HTR-8/SVneo (cell line): Measurements from ENCODE around the gene RENBP.
A peak's percentile ranks its signal among the peaks of the same experiment; 100 is the strongest.

Experiments used
- DNase-seq: peaks from one replicate; pipeline ENCODE4 v3.0.0; 2011; ENCODE audit warnings: low spot score, mixed read lengths; ENCODE audit not compliant: insufficient read length
- FAIRE-seq: peaks from 2 replicates; lab custom pipeline; 2011; peaks lifted over from hg19 to GRCh38; lab: Jason Lieb, UNC

The RENBP gene

GRCh38 chrX:153903991-153904957 lies 40.2 kb downstream of the RENBP start, which contains the start of gene AVPR2:
TSS of gene AVPR2 (plus strand) at chrX:153904673. CDS start at chrX:153905146, 473 bp downstream.
- DNase-seq = no peak
- FAIRE-seq = no peak

DNA sequence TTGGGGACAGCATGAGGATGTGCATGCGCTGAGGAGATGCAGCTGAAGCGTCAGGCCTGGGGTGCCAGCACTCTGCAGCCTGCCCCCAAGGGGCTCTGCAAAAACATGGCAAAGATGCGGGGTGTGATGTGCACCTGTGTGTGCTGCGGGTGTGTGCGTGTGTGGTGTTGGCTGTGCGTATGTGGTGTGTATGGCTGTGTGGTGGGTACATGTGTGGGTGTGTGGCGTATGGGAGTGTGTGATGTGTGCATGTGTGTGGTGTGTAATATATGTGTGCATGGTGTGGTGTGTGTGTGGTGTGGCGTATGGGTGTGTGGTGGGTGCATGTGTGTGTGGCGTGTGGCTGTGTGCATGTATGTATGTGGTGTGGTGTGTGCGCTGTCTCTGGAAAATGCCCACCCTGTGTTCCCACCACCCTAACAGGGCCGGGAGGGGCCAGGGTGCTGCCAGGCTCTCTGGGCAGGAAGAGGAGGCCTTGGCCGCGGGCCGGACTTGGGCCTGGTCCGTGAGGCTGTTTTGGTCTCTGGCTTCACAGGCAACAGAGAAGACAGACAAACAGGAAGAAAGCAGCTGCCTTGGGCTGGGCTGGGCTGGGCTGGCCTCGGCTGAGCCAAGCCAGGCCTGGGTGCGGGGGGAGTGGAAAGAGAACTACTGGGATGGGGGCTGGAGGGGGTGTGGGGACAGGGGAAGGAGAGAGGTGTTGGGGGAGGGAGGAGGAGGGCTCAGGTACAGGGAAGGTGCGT lies 41.0 kb downstream of the RENBP start:
- DNase-seq (no peak), FAIRE-seq (peak; percentile 89)

GRCh38 chrX:153902385-153902784 lies 42.1 kb downstream of the RENBP start:
- DNase-seq (no peak), FAIRE-seq (no peak)

- no peak for FAIRE-seq
- no peak for DNase-seq
Measured at GRCh38 chrX:153901753-153902140, 42.7 kb downstream of the RENBP start.

DNA sequence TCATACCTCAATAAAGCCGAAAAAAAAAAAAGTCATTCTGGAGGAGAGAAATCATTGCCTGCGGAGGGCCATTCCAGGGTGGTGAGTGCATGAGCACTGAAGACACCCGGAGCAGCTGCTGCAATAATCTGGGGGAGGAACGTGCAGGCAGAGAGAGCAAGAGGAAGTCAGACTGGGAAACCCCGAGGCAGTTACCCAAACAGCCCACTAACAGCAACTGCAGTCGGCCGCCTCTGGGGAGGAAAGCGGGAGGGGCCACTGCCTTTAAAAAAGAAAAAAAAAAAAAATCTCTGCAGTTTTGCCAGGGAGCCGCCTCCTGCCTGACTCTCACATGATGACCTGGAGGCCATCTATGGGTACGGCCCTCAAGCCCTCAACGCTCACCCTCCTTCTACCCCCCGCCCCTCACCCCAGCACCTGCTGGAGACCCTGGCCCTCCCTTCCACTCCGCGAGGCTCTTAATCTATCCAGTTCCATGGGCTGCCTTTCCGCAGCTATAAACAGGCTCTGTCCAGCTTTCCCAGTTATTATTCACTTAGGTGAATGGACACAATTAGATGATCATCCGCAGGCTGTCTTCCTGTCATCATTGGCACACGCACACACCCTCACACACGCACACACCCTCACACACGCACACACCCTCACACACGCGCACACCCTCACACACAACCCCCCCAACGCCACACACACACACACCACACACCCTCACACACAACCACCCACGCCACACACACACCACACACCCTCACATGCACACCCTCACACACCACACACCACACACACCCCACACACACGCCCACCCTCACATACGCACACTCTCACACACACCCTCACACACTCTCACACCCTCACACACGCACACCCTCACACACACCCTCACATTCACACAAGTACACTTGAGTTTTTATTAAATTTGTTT lies 43.4 kb downstream of the RENBP start:
- FAIRE-seq (peak; percentile 91), DNase-seq (peak; percentile 81)

GRCh38 chrX:153897899-153898298 lies 46.5 kb downstream of the RENBP start:
- FAIRE-seq (no peak), DNase-seq (no peak)

- FAIRE-seq (no peak), DNase-seq (no peak)
Measured at GRCh38 chrX:153889123-153889522, 55.3 kb downstream of the RENBP start.

- DNase-seq (no peak), FAIRE-seq (no peak)
Measured at GRCh38 chrX:153888344-153888743, 56.1 kb downstream of the RENBP start.

- no peak for DNase-seq
- no peak for FAIRE-seq
Measured at GRCh38 chrX:153887385-153887784, 57.1 kb downstream of the RENBP start.

DNA sequence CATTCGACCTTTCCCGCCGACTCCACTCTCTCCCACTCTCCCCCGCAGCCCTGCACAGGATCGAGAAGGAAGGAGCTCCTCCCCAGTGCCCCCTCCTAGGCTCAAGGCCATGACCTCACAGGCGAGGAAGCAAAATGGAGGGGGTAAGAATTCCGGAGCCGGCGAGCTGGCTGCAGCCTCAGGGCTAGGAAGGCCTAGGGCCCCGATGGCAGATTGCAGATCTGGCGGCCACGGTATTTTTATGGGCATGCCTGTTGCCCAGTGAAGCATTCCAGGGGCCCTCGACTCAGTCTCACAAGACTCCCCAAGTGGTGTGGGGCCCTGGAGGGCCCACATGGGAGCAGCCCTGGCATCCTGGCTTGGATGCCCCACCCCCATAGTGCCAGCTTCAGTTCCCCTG lies 57.5 kb downstream of the RENBP start:
- no peak for FAIRE-seq
- DNase-seq = peak; percentile 41

DNA sequence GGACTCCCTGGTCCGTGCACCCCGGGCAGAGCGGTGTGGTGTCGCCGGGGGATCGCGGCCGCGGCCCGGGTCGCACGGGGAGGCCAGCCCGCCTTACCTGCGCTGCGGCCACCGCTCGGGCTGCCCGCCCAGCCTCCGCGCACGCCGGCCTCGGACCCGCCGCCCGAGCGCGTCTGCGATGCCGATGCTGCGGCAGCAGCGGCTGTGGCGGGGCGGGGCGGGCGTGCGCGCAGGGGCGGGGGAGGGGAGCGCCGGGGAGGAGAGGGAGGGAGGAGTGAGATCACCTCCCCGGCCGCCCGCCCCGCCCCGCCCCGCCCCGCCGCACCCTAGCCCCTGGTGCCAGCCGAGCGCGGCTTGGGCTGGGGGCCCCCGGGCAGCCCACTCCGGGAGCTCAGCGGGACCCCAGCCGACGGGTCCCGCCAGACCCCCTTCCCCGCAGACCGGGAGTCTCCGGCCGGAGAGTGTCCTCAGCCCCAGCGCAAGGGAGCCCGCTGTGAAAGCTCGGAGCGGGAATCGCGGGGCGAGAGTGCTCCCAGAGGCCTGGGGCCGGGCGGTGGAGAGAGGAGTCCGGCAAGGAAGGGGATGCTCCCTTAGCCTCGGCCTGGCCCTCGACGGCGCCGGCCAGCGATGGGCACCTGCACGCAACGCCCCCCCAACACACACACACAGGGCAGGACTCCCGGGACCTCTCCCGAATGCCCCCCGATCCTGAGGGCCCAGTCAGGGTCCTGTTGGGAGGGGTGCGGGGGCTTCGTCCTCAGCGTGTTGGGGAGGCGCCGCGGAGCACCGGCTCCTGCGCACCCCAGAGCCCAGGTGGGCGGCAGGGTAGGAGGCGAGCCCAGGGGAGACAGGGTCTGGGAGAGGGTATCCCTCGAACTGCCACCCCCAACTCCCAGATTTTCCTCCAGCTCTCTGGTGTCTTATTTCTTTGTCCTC lies 58.2 kb downstream of the RENBP start, which contains the start of gene L1CAM:
L1CAM (minus strand) TSS at position 206 of the 936 bp plus-strand sequence. CDS start 10,337 bp downstream, outside the sequence.
- FAIRE-seq (no peak), DNase-seq (peak; percentile 14)
